HL-60 (cell line): Measurements from ENCODE around the gene MRAS.

Source experiments
- DNase-seq, 2 experiments: peaks; one replicate each; pipeline ENCODE4 v3.0.0-alpha.2; 2010 to 2020; ENCODE audit warnings: low read depth in 1 of 2, low spot score in 1 of 2
- H3K27ac ChIP-seq: fragments of 250-450 bp; sonication (Bioruptor Pico); replicated peaks from 2 replicates; pipeline ENCODE4 v1.5.1; 2020; ENCODE audit warnings: mild to moderate bottlenecking, moderate library complexity
- H3K27me3 ChIP-seq: fragments of 250-450 bp; sonication (Bioruptor Pico); 2 replicates; pipeline ENCODE4 v1.5.1; 2021; ENCODE audit warnings: mild to moderate bottlenecking, moderate library complexity; ENCODE audit not compliant: insufficient read depth, poor library complexity, severe bottlenecking
- H3K4me3 ChIP-seq: replicated peaks from 2 replicates; pipeline ENCODE4 v1.5.1; 2011; ENCODE audit warnings: mild to moderate bottlenecking, control low read depth, low read length; ENCODE audit not compliant: insufficient read depth
- GABPA ChIP-seq: IDR thresholded peaks from 2 replicates; pipeline ENCODE4 v1.6.1; 2012; ENCODE audit warnings: low read depth
- POLR2AphosphoS5 ChIP-seq: IDR thresholded peaks from 2 replicates; pipeline ENCODE4 v1.6.1; 2012; ENCODE audit warnings: low read depth
- SPI1 ChIP-seq: IDR thresholded peaks from 2 replicates; pipeline ENCODE4 v1.6.1; 2012; ENCODE audit warnings: low read depth, mild to moderate bottlenecking, borderline replicate concordance
- TF ChIP-seq, protein P1 (sequence below): IDR thresholded peaks from 2 replicates; pipeline ENCODE4 v1.6.1; 2012; ENCODE audit warnings: low read depth; ENCODE audit not compliant: insufficient replicate concordance
- TF ChIP-seq, protein P2 (sequence below): IDR thresholded peaks from one replicate; pipeline ENCODE4 v1.5.1; 2011; ENCODE audit warnings: low read length, control low read depth, inconsistent platforms; ENCODE audit not compliant: insufficient read depth

Gene MRAS

DNA sequence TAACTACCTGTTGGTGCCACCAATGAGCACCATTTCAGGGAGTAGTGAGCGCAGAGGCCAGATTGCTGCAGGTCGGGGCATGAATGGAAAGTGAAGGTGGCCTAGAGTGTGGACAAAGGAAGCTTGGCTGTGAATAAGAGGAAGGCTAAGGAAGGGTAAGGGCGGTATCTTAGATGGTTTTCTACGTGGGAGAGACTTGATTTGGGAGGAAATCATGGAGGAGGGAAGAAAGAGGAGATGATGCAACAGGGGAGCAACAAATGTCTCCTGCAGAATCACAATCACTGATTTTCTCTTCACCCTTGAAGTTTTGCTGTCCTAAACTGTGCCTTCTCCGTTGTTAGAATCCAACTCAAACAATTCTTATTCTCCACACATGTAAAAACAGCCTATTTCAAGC, 40.5 kb upstream of the MRAS start:
- TF ChIP-seq GABPA = no peak
- TF ChIP-seq, protein P1, sequence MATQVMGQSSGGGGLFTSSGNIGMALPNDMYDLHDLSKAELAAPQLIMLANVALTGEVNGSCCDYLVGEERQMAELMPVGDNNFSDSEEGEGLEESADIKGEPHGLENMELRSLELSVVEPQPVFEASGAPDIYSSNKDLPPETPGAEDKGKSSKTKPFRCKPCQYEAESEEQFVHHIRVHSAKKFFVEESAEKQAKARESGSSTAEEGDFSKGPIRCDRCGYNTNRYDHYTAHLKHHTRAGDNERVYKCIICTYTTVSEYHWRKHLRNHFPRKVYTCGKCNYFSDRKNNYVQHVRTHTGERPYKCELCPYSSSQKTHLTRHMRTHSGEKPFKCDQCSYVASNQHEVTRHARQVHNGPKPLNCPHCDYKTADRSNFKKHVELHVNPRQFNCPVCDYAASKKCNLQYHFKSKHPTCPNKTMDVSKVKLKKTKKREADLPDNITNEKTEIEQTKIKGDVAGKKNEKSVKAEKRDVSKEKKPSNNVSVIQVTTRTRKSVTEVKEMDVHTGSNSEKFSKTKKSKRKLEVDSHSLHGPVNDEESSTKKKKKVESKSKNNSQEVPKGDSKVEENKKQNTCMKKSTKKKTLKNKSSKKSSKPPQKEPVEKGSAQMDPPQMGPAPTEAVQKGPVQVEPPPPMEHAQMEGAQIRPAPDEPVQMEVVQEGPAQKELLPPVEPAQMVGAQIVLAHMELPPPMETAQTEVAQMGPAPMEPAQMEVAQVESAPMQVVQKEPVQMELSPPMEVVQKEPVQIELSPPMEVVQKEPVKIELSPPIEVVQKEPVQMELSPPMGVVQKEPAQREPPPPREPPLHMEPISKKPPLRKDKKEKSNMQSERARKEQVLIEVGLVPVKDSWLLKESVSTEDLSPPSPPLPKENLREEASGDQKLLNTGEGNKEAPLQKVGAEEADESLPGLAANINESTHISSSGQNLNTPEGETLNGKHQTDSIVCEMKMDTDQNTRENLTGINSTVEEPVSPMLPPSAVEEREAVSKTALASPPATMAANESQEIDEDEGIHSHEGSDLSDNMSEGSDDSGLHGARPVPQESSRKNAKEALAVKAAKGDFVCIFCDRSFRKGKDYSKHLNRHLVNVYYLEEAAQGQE = no peak
- TF ChIP-seq, protein P2, sequence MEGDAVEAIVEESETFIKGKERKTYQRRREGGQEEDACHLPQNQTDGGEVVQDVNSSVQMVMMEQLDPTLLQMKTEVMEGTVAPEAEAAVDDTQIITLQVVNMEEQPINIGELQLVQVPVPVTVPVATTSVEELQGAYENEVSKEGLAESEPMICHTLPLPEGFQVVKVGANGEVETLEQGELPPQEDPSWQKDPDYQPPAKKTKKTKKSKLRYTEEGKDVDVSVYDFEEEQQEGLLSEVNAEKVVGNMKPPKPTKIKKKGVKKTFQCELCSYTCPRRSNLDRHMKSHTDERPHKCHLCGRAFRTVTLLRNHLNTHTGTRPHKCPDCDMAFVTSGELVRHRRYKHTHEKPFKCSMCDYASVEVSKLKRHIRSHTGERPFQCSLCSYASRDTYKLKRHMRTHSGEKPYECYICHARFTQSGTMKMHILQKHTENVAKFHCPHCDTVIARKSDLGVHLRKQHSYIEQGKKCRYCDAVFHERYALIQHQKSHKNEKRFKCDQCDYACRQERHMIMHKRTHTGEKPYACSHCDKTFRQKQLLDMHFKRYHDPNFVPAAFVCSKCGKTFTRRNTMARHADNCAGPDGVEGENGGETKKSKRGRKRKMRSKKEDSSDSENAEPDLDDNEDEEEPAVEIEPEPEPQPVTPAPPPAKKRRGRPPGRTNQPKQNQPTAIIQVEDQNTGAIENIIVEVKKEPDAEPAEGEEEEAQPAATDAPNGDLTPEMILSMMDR = no peak
- TF ChIP-seq POLR2AphosphoS5 = no peak
- TF ChIP-seq SPI1 = no peak
- H3K27me3 ChIP-seq = peaks cover 2% of the 10 kb centered on the region
- no peak overlapping the region for H3K4me3 ChIP-seq
- no peak overlapping the region for H3K27ac ChIP-seq
- DNase-seq = no peak

DNA sequence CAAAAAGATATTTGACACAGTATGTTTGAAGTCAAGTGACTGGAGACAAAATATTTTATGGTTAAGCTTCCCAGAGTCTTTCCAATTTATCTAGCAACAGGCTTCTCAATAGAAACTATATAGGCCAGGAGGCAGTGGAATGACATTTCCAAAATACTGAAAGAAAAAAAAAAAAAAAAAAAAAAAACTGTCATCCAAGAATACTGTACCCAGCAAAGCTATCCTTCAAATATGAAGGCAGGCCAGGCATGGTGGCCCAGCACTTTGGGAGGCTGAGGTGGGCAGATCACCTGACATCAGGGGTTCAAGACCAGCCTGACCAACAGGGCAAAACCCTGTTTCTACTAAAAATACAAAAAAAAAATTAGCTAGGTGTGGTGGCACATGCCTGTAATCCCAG, 39.6 kb upstream of the MRAS start:
- TF ChIP-seq SPI1 = no peak
- no peak for TF ChIP-seq POLR2AphosphoS5
- no peak for TF ChIP-seq GABPA
- TF ChIP-seq, protein P1 = no peak
- TF ChIP-seq, protein P2 = no peak
- no peak overlapping the region for H3K4me3 ChIP-seq

DNA sequence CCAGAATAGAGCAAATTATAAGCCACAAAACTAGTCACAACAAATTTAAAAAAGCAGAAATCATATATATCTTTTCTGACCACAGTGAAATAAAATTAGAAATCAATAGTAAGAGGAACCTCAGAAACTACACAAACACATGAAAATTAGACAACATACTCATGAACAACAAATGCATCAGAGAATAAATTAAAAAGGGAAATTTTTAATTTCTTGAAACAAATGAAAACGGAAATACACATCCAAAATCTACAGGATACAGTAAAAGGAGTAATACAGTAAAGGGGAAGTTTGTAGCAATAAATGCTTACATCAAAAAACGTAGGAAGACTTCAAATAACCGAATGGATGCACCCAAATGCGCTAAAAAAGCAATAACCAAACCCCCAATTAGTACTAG, 37.9 kb upstream of the MRAS start:
- no peak for DNase-seq
- TF ChIP-seq POLR2AphosphoS5 = no peak
- TF ChIP-seq, protein P2 = no peak
- TF ChIP-seq, protein P1 = no peak
- TF ChIP-seq GABPA = no peak
- no peak for TF ChIP-seq SPI1

More for the DNA sequence above, 39.6 kb upstream of the MRAS start:
- Histone ChIP-seq H3K27ac (no peak overlapping the region), H3K27me3 (peaks cover 2% of the 10 kb centered on the region)
- no peak for DNase-seq

More for the DNA sequence above, 37.9 kb upstream of the MRAS start:
- no peak overlapping the region for H3K4me3 ChIP-seq
- peaks cover 5% of the 10 kb centered on the region for H3K27me3 ChIP-seq
- H3K27ac ChIP-seq = no peak overlapping the region
